OCI-LY1 (cell line): ENCODE measurements around the gene PPP1R12A.

Experiments
- EZH2 ChIP-seq: fragments of 200-600 bp; sonication (generic), shearing (Covaris generic); IDR thresholded peaks from 2 replicates; pipeline ENCODE4 v1.8.0; 2017; ENCODE audit warnings: borderline replicate concordance, mixed run types, mild to moderate bottlenecking, antibody characterized with exemption, low read length, moderate library complexity, mixed read lengths
- TF ChIP-seq, protein P1 (sequence below): fragments of 200-600 bp; sonication (generic), shearing (Covaris generic); IDR thresholded peaks from 2 replicates; pipeline ENCODE4 v1.5.1; 2017; ENCODE audit warnings: mild to moderate bottlenecking, antibody characterized with exemption, low read length, moderate library complexity, mixed read lengths

DNA sequence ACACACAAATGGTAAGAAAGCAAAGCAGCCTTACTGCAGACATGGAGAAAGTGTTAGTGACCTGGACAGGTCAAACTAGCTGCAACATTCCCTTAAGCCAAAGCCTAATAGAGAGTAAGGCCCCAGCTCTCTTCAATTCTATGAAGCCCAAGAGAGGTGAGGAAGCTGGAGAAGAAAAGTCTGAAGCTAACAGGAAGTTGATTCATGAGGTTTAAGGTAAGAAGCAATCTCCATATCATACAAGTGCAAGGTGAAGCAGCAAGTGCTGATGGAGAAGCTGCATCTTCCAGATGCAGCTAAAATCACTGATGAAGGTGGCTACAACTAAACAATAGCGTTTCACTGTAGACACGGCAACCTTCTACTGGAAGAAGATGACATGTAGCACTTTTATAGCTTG lies 53.5 kb downstream of the PPP1R12A start:
- no peak for TF ChIP-seq EZH2
- TF ChIP-seq, protein P1, sequence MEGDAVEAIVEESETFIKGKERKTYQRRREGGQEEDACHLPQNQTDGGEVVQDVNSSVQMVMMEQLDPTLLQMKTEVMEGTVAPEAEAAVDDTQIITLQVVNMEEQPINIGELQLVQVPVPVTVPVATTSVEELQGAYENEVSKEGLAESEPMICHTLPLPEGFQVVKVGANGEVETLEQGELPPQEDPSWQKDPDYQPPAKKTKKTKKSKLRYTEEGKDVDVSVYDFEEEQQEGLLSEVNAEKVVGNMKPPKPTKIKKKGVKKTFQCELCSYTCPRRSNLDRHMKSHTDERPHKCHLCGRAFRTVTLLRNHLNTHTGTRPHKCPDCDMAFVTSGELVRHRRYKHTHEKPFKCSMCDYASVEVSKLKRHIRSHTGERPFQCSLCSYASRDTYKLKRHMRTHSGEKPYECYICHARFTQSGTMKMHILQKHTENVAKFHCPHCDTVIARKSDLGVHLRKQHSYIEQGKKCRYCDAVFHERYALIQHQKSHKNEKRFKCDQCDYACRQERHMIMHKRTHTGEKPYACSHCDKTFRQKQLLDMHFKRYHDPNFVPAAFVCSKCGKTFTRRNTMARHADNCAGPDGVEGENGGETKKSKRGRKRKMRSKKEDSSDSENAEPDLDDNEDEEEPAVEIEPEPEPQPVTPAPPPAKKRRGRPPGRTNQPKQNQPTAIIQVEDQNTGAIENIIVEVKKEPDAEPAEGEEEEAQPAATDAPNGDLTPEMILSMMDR = no peak
